Neural cell (in vitro differentiated cells): ENCODE data around the gene LRRC8C. TPM values are rescaled to one million over a fixed set of nuclear protein-coding genes. Genes with fewer than 3 reads are reported as not detected.

Experiments used
- H2AFZ ChIP-seq: fragments of 200-600, 300-800 bp; sonication (generic), shearing (Covaris generic); 2 replicates; pipeline ENCODE4 v1.6.0; 2014; ENCODE audit warnings: low read depth, mild to moderate bottlenecking, antibody characterized with exemption, low read length, moderate library complexity
- H3F3A ChIP-seq: fragments of 200-600 bp; shearing (Covaris generic); 2 replicates; pipeline ENCODE4 v1.6.1; 2016; ENCODE audit warnings: mild to moderate bottlenecking, moderate library complexity, mixed read lengths, antibody characterized with exemption, low read length; ENCODE audit not compliant: insufficient read depth, poor library complexity, severe bottlenecking
- H3K27ac ChIP-seq: fragments of 200-600, 300-800 bp; sonication (generic), shearing (Covaris generic); 2 replicates; pipeline ENCODE4 v1.5.1; 2014; ENCODE audit warnings: mild to moderate bottlenecking, low read length, moderate library complexity
- H3K27me3 ChIP-seq: fragments of 300-800, 200-600 bp; sonication (generic), shearing (Covaris generic); 2 replicates; pipeline ENCODE4 v1.6.0; 2014; ENCODE audit warnings: mild to moderate bottlenecking, low read depth, low read length, moderate library complexity; ENCODE audit not compliant: insufficient read depth
- H3K36me3 ChIP-seq: fragments of 300-800, 200-600 bp; sonication (generic), shearing (Covaris generic); 2 replicates; pipeline ENCODE4 v1.5.1; 2014; ENCODE audit warnings: mild to moderate bottlenecking, antibody characterized with exemption, low read length, moderate library complexity; ENCODE audit not compliant: insufficient read depth
- H3K4me2 ChIP-seq: fragments of 300-800, 200-600 bp; sonication (generic), shearing (Covaris generic); 2 replicates; pipeline ENCODE4 v1.6.0; 2014; ENCODE audit warnings: mild to moderate bottlenecking, low read length
- H3K4me3 ChIP-seq: fragments of 300-800, 200-600 bp; sonication (generic), shearing (Covaris generic); 2 replicates; pipeline ENCODE4 v1.5.1; 2014; ENCODE audit warnings: mild to moderate bottlenecking, low read length, moderate library complexity
- H3K79me2 ChIP-seq: fragments of 200-600 bp; shearing (Covaris generic); replicated peaks from 2 replicates; pipeline ENCODE4 v1.6.0; 2014; ENCODE audit warnings: mild to moderate bottlenecking, low read length, moderate library complexity; ENCODE audit not compliant: insufficient read depth
- H3K9ac ChIP-seq: fragments of 300-800, 200-600 bp; sonication (generic), shearing (Covaris generic); 2 replicates; pipeline ENCODE4 v1.6.1; 2016; ENCODE audit warnings: mild to moderate bottlenecking, low read length, mixed read lengths
- H3K9me2 ChIP-seq: fragments of 200-600 bp; shearing (Covaris generic); 2 replicates; pipeline ENCODE4 v1.6.1; 2016; ENCODE audit warnings: mild to moderate bottlenecking, low read length, mixed read lengths; ENCODE audit not compliant: insufficient read depth
- H3K9me3 ChIP-seq: fragments of 200-600, 300-800 bp; sonication (generic), shearing (Covaris generic); 2 replicates; pipeline ENCODE4 v1.6.1; 2016; ENCODE audit warnings: mild to moderate bottlenecking, mixed run types, low read length, moderate library complexity, mixed read lengths
- H4K20me1 ChIP-seq: fragments of 200-600 bp; shearing (Covaris generic); 2 replicates; pipeline ENCODE4 v1.6.1; 2016; ENCODE audit warnings: mild to moderate bottlenecking, mixed run types; ENCODE audit not compliant: insufficient read depth
- EP300 ChIP-seq: fragments of 450-650 bp; conservative IDR thresholded peaks from 2 replicates; pipeline ENCODE4 v1.6.1; 2014; ENCODE audit warnings: antibody characterized with exemption, mild to moderate bottlenecking, moderate library complexity; ENCODE audit not compliant: poor library complexity, severe bottlenecking
- EZH2 ChIP-seq: fragments of 200-600, 300-800 bp; shearing (Covaris generic), sonication (generic); IDR thresholded peaks from 2 replicates; pipeline ENCODE4 v1.6.1; 2014; ENCODE audit warnings: antibody characterized with exemption, low read length, borderline replicate concordance, mild to moderate bottlenecking; ENCODE audit not compliant: insufficient read depth, poor library complexity, severe bottlenecking
- MXI1 ChIP-seq: fragments of 450-650 bp; conservative IDR thresholded peaks from 2 replicates; pipeline ENCODE4 v1.6.1; 2014; ENCODE audit warnings: antibody characterized with exemption, mild to moderate bottlenecking; ENCODE audit not compliant: poor library complexity, severe bottlenecking
- POLR2AphosphoS5 ChIP-seq: IDR thresholded peaks from 2 replicates; pipeline ENCODE4 v1.6.1; 2012
- RAD21 ChIP-seq: fragments of 450-650 bp; conservative IDR thresholded peaks from 2 replicates; pipeline ENCODE4 v1.6.1; 2014; ENCODE audit warnings: antibody characterized with exemption, mild to moderate bottlenecking, moderate library complexity
- REST ChIP-seq: IDR thresholded peaks from 2 replicates; pipeline ENCODE4 v1.6.1; 2012; ENCODE audit warnings: borderline replicate concordance
- SMC3 ChIP-seq: fragments of 450-650 bp; conservative IDR thresholded peaks from 2 replicates; pipeline ENCODE4 v1.6.1; 2014; ENCODE audit warnings: antibody characterized with exemption, mild to moderate bottlenecking, moderate library complexity; ENCODE audit not compliant: poor library complexity
- TAF1 ChIP-seq: IDR thresholded peaks from 2 replicates; pipeline ENCODE4 v1.6.1; 2012; ENCODE audit warnings: low read depth
- polyA plus RNA-seq: library from polyadenylated mRNA; depleted of rRNA; stranded (reverse); fragments of >200 nt; gene quantifications from 2 replicates; pipeline ENCODE4 v1.2.3, GENCODE V29; 2014
- TF ChIP-seq, protein P1 (sequence below): fragments of 450-650 bp; IDR thresholded peaks from 2 replicates; pipeline ENCODE4 v1.5.1; 2014; ENCODE audit warnings: antibody characterized with exemption, mild to moderate bottlenecking, moderate library complexity; ENCODE audit not compliant: poor library complexity, severe bottlenecking

LRRC8C gene
- polyA plus RNA-seq, 1 donor from 2014 or later = 0.78 TPM

DNA sequence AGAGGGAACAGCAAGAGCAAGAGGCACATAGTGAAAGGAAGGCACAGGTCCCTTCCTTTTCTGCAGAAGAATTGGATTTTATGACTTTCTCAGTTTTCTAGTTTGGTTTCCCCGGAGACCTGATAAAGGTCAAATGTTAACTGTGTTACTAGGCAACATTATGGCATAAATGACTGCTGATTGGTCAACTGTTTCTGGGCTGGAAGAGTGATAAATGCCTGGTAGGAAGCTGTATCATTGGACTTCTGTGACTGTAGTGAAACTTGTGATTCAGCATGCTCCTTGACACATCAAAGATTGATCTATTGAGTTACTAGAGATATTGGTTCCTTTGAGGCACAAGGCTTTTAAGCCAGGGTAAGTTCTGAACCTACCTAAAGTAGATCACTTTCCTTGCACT lies 55.7 kb downstream of the LRRC8C start:
- Histone ChIP-seq H3K9me2 (no peaks in the 10 kb centered on the region), H3K27ac (no peak overlapping the region), H4K20me1 (no peaks in the 10 kb centered on the region), H3F3A (no peaks in the 10 kb centered on the region), H3K27me3 (no peaks in the 10 kb centered on the region), H3K4me2 (no peak overlapping the region), H3K36me3 (no peaks in the 10 kb centered on the region), H3K79me2 (no peaks in the 10 kb centered on the region), H3K9ac (no peak overlapping the region), H2AFZ (no peak overlapping the region), H3K4me3 (no peak overlapping the region), H3K9me3 (no peaks in the 10 kb centered on the region)
- TF ChIP-seq MXI1 (no peak), POLR2AphosphoS5 (no peak), EZH2 (no peak), RAD21 (no peak), REST (no peak), SMC3 (no peak), EP300 (no peak), TAF1 (no peak)
- TF ChIP-seq, protein P1, sequence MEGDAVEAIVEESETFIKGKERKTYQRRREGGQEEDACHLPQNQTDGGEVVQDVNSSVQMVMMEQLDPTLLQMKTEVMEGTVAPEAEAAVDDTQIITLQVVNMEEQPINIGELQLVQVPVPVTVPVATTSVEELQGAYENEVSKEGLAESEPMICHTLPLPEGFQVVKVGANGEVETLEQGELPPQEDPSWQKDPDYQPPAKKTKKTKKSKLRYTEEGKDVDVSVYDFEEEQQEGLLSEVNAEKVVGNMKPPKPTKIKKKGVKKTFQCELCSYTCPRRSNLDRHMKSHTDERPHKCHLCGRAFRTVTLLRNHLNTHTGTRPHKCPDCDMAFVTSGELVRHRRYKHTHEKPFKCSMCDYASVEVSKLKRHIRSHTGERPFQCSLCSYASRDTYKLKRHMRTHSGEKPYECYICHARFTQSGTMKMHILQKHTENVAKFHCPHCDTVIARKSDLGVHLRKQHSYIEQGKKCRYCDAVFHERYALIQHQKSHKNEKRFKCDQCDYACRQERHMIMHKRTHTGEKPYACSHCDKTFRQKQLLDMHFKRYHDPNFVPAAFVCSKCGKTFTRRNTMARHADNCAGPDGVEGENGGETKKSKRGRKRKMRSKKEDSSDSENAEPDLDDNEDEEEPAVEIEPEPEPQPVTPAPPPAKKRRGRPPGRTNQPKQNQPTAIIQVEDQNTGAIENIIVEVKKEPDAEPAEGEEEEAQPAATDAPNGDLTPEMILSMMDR = no peak

DNA sequence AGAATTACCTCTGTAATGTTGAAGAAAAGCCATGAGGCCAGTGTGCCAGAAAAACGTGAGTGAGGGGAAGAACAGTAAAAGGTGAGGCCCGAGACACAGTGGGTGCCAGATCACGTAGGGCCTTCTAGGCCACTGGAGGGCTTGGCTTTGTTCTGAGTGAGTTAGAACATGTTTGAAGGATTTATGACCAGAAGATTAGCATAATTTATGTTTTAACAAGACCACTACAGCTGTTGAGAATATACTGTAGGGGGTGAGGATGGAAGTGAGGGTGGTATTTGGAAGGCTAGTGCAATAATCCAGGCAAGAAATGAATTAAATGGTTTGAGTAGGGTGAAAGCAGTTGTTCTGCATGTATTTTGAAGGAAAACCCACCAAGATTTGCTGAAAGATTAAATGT lies 56.3 kb downstream of the LRRC8C start:
- no peak overlapping the region for H3K4me2 ChIP-seq
- no peaks in the 10 kb centered on the region for H3F3A ChIP-seq
- TF ChIP-seq REST = no peak
- TF ChIP-seq RAD21 = no peak
- no peaks in the 10 kb centered on the region for H3K9me2 ChIP-seq
- H3K79me2 ChIP-seq = no peaks in the 10 kb centered on the region
- H3K4me3 ChIP-seq = no peak overlapping the region
- H3K36me3 ChIP-seq = no peaks in the 10 kb centered on the region
- no peak overlapping the region for H3K27ac ChIP-seq
- no peaks in the 10 kb centered on the region for H3K27me3 ChIP-seq
- H2AFZ ChIP-seq = no peak overlapping the region
- H3K9ac ChIP-seq = no peak overlapping the region
- H4K20me1 ChIP-seq = no peaks in the 10 kb centered on the region
- H3K9me3 ChIP-seq = no peaks in the 10 kb centered on the region
